SK-N-SH treated with all-trans-retinoic acid at 6 μM for 48 hours (cell line): Measurements from ENCODE around the gene KSR2.

Experiments used
- RARB ChIP-seq: fragments of 250-450 bp; sonication (Bioruptor Pico); IDR thresholded peaks from 2 replicates; pipeline ENCODE4 v1.8.0; 2021; ENCODE audit warnings: mild to moderate bottlenecking, moderate library complexity
- ZFP3 ChIP-seq: fragments of 250-450 bp; sonication (Bioruptor Pico); IDR thresholded peaks from 2 replicates; pipeline ENCODE4 v1.5.0; 2020; ENCODE audit warnings: mild to moderate bottlenecking, moderate library complexity
- ZNF565 ChIP-seq: fragments of 450-650 bp; formaldehyde crosslinking; conservative IDR thresholded peaks from 2 replicates; pipeline ENCODE4 v1.5.0; 2020; ENCODE audit warnings: low read depth, mild to moderate bottlenecking, moderate library complexity
- TF ChIP-seq, protein P1 (sequence below): fragments of 250-450 bp; sonication (Bioruptor Pico); IDR thresholded peaks from 2 replicates; pipeline ENCODE4 v1.5.1; 2020; ENCODE audit warnings: low read depth, mild to moderate bottlenecking, moderate library complexity
- TF ChIP-seq, protein P2 (sequence below): fragments of 250-450 bp; sonication (Bioruptor Pico); IDR thresholded peaks from 2 replicates; pipeline ENCODE4 v1.8.0; 2021; ENCODE audit warnings: low read depth, mild to moderate bottlenecking, moderate library complexity, borderline replicate concordance

DNA sequence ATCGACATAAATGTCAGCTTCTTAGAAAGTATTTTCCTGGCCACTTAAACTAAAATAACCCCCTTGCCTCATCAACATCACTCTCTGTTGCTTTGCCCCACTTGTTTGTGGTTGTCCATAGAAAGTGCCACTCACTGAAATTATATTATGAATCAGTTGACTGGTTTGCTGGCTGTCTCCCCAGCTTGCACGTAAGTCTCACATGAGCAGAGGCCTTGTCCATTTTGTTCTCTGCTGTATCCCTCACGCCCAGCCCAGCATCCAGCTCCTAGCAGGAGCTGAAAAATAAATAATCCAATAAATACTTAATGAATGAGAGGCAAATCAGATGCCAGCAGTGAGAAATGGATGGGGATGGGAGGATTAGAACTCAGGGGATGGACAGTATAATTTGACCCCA, 159.3 kb downstream of the KSR2 start:
- no peak for TF ChIP-seq ZFP3 (CRISPR knock-in tag)
- no peak for TF ChIP-seq RARB
- TF ChIP-seq, protein P1, sequence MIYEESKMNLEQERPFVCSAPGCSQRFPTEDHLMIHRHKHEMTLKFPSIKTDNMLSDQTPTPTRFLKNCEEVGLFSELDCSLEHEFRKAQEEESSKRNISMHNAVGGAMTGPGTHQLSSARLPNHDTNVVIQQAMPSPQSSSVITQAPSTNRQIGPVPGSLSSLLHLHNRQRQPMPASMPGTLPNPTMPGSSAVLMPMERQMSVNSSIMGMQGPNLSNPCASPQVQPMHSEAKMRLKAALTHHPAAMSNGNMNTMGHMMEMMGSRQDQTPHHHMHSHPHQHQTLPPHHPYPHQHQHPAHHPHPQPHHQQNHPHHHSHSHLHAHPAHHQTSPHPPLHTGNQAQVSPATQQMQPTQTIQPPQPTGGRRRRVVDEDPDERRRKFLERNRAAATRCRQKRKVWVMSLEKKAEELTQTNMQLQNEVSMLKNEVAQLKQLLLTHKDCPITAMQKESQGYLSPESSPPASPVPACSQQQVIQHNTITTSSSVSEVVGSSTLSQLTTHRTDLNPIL = no peak
- TF ChIP-seq, protein P2, sequence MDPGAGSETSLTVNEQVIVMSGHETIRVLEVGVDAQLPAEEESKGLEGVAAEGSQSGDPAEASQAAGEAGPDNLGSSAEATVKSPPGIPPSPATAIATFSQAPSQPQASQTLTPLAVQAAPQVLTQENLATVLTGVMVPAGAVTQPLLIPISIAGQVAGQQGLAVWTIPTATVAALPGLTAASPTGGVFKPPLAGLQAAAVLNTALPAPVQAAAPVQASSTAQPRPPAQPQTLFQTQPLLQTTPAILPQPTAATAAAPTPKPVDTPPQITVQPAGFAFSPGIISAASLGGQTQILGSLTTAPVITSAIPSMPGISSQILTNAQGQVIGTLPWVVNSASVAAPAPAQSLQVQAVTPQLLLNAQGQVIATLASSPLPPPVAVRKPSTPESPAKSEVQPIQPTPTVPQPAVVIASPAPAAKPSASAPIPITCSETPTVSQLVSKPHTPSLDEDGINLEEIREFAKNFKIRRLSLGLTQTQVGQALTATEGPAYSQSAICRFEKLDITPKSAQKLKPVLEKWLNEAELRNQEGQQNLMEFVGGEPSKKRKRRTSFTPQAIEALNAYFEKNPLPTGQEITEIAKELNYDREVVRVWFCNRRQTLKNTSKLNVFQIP (CRISPR knock-in tag) = no peak
- no peak for TF ChIP-seq ZNF565
